Colonic mucosa (tissue), 4 donors: ENCODE measurements around the gene ADAMTS18. TPM values are rescaled to one million over a fixed set of nuclear protein-coding genes. Genes with fewer than 3 reads are reported as not detected.

Experiments
- DNase-seq: peaks from one replicate; pipeline ENCODE4 v3.0.0-alpha.2; 2020
- H3K27ac ChIP-seq: fragments of 200-600 bp; one replicate; pipeline ENCODE4 v1.8.0; 2021
- H3K27me3 ChIP-seq: fragments of 200-600 bp; one replicate; pipeline ENCODE4 v1.8.0; 2021
- H3K36me3 ChIP-seq: fragments of 200-600 bp; one replicate; pipeline ENCODE4 v1.8.0; 2021
- H3K4me1 ChIP-seq: fragments of 200-600 bp; one replicate; pipeline ENCODE4 v1.8.0; 2021; ENCODE audit warnings: mild to moderate bottlenecking
- H3K4me3 ChIP-seq: fragments of 200-600 bp; one replicate; pipeline ENCODE4 v1.8.0; 2021
- H3K9ac ChIP-seq, 2 donors: one replicate each; pipeline ENCODE4 v1.7.0; 2013; ENCODE audit warnings: control low read depth in 2 of 2, low read depth in 2 of 2, low read length in 2 of 2
- H3K9me3 ChIP-seq: fragments of 200-600 bp; one replicate; pipeline ENCODE4 v1.8.0; 2021
- CTCF ChIP-seq: fragments of 200-600 bp; IDR thresholded peaks from one replicate; pipeline ENCODE4 v1.8.0; 2022; ENCODE audit warnings: antibody characterized with exemption, mild to moderate bottlenecking
- intact Hi-C: fragments of 100-400 bp; cut with DNase I; formaldehyde crosslinking; loops from one replicate; pipeline ENCODE4 v1.14.1; 2022
- total RNA-seq, 2 donors: library from RNA; stranded (reverse); fragmentation: NEBNext Ultra II Directional in 1 of 2; extraction: Animal tissue kit (Norgen Biotek cat#: 25700) in 1 of 2; gene quantifications; one replicate each; pipeline ENCODE4 v1.2.1, GENCODE V29; 2021
- donor health status: healthy.
- donor health status: DM: no; HTN: no; CAD: no.
- donor health status: DM: no; HTN: no; CAD: no.

ADAMTS18 gene
- total RNA-seq, 2 donors from 2014 or later = 0.05 to 0.29 TPM

DNA sequence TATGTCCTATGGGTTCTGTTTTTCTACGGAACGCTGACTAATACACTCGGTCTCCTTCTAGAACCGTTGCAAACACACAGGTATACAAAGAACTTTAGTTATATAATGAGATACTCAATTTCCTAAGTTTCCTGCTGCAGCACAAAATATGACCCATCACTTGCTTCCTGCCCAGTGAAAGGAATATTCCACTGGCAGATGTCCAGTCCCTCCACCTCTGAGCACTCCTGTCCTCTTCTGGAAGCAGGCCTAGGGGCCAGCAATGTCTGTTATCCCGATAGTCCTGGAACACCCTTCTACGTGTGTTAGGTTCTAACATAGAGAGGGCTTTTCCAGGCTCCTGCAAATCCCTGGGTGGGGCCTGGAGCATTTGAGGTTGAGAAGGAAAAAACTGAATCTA lies 32.7 kb downstream of the ADAMTS18 start:
- no peak for TF ChIP-seq CTCF
- DNase-seq = no peak
- Histone ChIP-seq H3K9me3 (no peaks in the 10 kb centered on the region), H3K9ac (no peak overlapping the region), H3K4me3 (no peak overlapping the region), H3K27ac (no peak overlapping the region), H3K36me3 (no peaks in the 10 kb centered on the region), H3K4me1 (no peaks in the 10 kb centered on the region), H3K27me3 (no peaks in the 10 kb centered on the region)
- intact Hi-C loops = no loop called here

GRCh38 chr16:77399546-77399945 lies 35.3 kb downstream of the ADAMTS18 start:
- intact Hi-C loops = no loop called here
- DNase-seq = no peak
- H3K4me1 ChIP-seq = no peaks in the 10 kb centered on the region
- no peak overlapping the region for H3K9ac ChIP-seq
- no peak overlapping the region for H3K4me3 ChIP-seq
- H3K36me3 ChIP-seq = no peaks in the 10 kb centered on the region
- TF ChIP-seq CTCF = no peak
- H3K9me3 ChIP-seq = no peaks in the 10 kb centered on the region
- H3K27ac ChIP-seq = no peak overlapping the region
- no peaks in the 10 kb centered on the region for H3K27me3 ChIP-seq

DNA sequence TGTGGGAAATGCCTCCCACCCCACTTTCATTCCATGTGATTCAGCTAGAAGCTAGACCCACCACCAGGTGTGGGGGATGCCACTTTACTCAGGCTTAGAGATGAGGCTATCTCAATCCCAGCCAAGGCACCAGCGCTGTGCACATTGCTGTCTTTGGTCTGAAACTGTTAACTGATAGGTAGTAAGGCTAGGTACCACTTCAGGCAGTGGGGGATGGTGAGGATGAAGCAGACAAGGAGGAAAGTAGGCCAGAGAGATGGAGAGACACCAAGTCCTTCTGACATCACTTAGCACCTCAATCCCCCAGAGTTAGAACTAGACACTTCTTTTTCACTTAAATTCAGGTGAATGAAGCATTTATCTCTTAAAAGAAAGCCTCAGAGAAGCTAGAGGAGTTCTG lies 35.8 kb downstream of the ADAMTS18 start:
- no peak overlapping the region for H3K27ac ChIP-seq
- no peak overlapping the region for H3K9ac ChIP-seq
- DNase-seq = no peak
- intact Hi-C loops = no loop called here
- no peaks in the 10 kb centered on the region for H3K27me3 ChIP-seq
- H3K4me1 ChIP-seq = no peaks in the 10 kb centered on the region
- H3K36me3 ChIP-seq = no peaks in the 10 kb centered on the region
- H3K9me3 ChIP-seq = no peaks in the 10 kb centered on the region
- no peak for TF ChIP-seq CTCF
- H3K4me3 ChIP-seq = no peak overlapping the region

DNA sequence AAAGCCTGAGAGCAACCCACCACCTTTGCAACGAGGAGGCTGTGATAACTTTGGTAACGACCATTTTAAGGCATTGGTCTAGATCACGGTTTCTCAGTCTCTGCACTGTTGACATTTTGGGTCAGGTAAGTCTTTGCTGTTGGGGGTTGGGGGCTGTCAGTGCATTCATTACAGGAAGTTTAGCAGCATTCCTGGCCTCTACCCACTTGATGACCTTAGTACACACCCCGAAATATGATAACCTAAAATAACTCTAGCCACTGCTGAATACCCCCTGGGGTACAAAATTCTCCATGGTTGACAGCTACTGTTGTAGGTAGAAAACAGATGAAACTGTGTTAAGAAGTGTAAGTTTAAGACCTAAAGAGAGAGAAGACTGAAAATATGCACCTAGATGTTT lies 36.3 kb downstream of the ADAMTS18 start:
- Histone ChIP-seq H3K4me1 (no peaks in the 10 kb centered on the region), H3K9me3 (no peaks in the 10 kb centered on the region), H3K4me3 (no peak overlapping the region), H3K9ac (no peak overlapping the region), H3K27ac (no peak overlapping the region), H3K27me3 (no peaks in the 10 kb centered on the region), H3K36me3 (no peaks in the 10 kb centered on the region)
- no peak for TF ChIP-seq CTCF
- no peak for DNase-seq
- intact Hi-C loops = no loop called here

GRCh38 chr16:77396461-77396860 lies 38.4 kb downstream of the ADAMTS18 start:
- Histone ChIP-seq H3K9ac (no peak overlapping the region), H3K36me3 (no peaks in the 10 kb centered on the region), H3K4me1 (no peaks in the 10 kb centered on the region), H3K9me3 (no peaks in the 10 kb centered on the region), H3K27me3 (no peaks in the 10 kb centered on the region), H3K4me3 (no peak overlapping the region), H3K27ac (no peak overlapping the region)
- DNase-seq = no peak
- TF ChIP-seq CTCF = no peak
- intact Hi-C loops = no loop called here

DNA sequence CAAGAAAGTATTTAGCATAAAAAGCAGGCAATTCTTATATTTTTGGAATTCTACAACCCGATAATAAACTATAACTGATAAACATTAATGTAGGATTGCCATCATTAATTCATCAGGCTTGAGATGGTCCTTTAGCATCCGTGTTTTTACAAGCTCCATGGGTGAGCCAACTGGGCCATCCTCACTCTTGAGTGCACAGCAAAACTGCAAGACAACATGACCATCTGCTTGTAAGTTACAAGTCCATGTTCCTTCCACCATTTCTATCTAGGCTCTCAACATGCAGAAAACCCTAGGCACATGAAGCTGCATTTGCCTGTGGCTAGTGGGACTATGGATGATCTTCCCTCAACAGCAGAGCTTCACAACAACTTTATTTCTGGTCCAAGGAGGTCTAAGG lies 40.1 kb downstream of the ADAMTS18 start:
- Histone ChIP-seq H3K36me3 (no peaks in the 10 kb centered on the region), H3K9me3 (no peaks in the 10 kb centered on the region), H3K27me3 (no peaks in the 10 kb centered on the region), H3K27ac (no peak overlapping the region), H3K9ac (no peak overlapping the region), H3K4me1 (no peaks in the 10 kb centered on the region), H3K4me3 (no peak overlapping the region)
- DNase-seq = no peak
- no peak for TF ChIP-seq CTCF
- intact Hi-C loops = no loop called here
